NCI-H2227 (cell line): ENCODE measurements around the gene CCDC102B.
"Not testable (repeated sequence)": the region's sequence is repeated elsewhere in the genome, so short reads cannot be mapped to it uniquely, and the experiment has no call there.

Source experiments
- DNase-seq: peaks from one replicate; lab custom pipeline; 2025; ENCODE audit not compliant: unreplicated experiment; lab: John Stamatoyannopoulos, UW

CCDC102B gene

GRCh38 chr18:68969027-68969426 lies 171.1 kb downstream of the CCDC102B start:
- no peak for DNase-seq

- DNase-seq, result no peak
Observed at GRCh38 chr18:68972176-68972575, 174.3 kb downstream of the CCDC102B start.

GRCh38 chr18:68979737-68980136 lies 181.9 kb downstream of the CCDC102B start:
- no peak for DNase-seq

GRCh38 chr18:68983126-68983525 lies 185.2 kb downstream of the CCDC102B start:
- no peak for DNase-seq

GRCh38 chr18:68984342-68984741 lies 186.5 kb downstream of the CCDC102B start:
- no peak for DNase-seq

- no peak for DNase-seq
Observed at GRCh38 chr18:68985172-68985820, 187.4 kb downstream of the CCDC102B start.

GRCh38 chr18:68991286-68991685 lies 193.4 kb downstream of the CCDC102B start:
- DNase-seq, result no peak

- DNase-seq, result no peak
Observed at GRCh38 chr18:68992719-68993482, 195.0 kb downstream of the CCDC102B start.

GRCh38 chr18:68995675-68996074 lies 197.8 kb downstream of the CCDC102B start:
- DNase-seq, result no peak

- DNase-seq, result no peak
Observed at GRCh38 chr18:68997845-68998244, 200.0 kb downstream of the CCDC102B start.

- DNase-seq, result no peak
Observed at GRCh38 chr18:69000366-69000765, 202.5 kb downstream of the CCDC102B start.

GRCh38 chr18:69002233-69002632 lies 204.4 kb downstream of the CCDC102B start:
- no peak for DNase-seq

GRCh38 chr18:69006212-69006611 lies 208.3 kb downstream of the CCDC102B start:
- not testable (repeated sequence) for DNase-seq

- no peak for DNase-seq
Observed at GRCh38 chr18:69008538-69008937, 210.7 kb downstream of the CCDC102B start.

GRCh38 chr18:69021211-69021805 lies 223.4 kb downstream of the CCDC102B start:
- DNase-seq, result no peak

- no peak for DNase-seq
Observed at GRCh38 chr18:69022426-69022825, 224.5 kb downstream of the CCDC102B start.

- DNase-seq, result no peak
Observed at GRCh38 chr18:69031571-69031970, 233.7 kb downstream of the CCDC102B start.

GRCh38 chr18:69032009-69032408 lies 234.1 kb downstream of the CCDC102B start:
- no peak for DNase-seq

- no peak for DNase-seq
Observed at GRCh38 chr18:69035756-69036155, 237.9 kb downstream of the CCDC102B start.

GRCh38 chr18:69044215-69044614 lies 246.3 kb downstream of the CCDC102B start:
- DNase-seq, result no peak

GRCh38 chr18:69064063-69064462 lies 266.2 kb downstream of the CCDC102B start:
- DNase-seq, result no peak

GRCh38 chr18:69067048-69067447 lies 269.2 kb downstream of the CCDC102B start:
- no peak for DNase-seq
